ENCODE measurements around the gene FHIT.
A peak's percentile ranks its signal among the peaks of the same experiment; 100 is the strongest.

FHIT gene

DNA sequence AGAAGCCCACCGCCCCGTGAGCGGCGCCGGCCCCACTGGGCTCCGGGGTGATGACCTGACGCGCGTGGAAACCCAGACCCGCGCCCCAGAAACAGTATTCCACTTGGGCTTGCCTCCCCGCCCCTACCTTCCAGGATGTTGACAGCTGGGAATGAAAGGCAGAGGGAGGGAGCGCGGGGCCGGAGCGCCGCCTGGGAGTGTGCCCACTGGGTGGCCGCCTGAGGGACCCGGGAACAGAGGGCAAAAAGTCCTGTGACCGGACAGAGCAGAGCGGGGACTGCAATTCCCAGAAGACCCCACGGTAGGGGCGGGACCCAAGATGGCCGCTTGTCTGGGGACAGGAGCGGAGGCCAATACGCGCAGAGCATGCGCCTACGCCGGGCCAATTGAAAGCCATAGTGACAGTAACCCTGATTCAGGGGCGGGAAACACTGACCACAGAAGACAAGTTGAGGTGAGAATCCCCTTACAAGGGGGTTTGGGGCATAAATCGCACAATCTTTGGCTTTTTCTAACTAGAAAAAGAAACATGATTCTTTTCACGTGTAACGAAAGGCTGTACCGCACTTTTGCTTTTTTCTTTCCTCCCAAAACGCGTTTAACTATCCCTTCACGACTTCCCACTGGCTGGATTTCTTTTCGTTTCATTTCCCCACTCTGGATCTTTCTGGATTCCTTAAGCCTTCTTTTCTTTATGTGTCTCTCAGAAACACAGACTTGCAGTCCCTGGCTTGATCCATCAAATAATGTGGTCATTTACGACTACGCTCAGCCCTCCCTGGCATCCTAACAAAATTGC lies at the start of gene FHIT:
FHIT (minus strand) TSS at position 279 of the 799 bp plus-strand sequence.
- H3K36me3 ChIP-seq = no peaks in the 10 kb centered on the region
- peak within 1 kb of the TSS; percentile 73 to 74 for H3K4me3 ChIP-seq (ENCODE audit: low read depth in 1 of 2, low read length in 1 of 2)

DNA sequence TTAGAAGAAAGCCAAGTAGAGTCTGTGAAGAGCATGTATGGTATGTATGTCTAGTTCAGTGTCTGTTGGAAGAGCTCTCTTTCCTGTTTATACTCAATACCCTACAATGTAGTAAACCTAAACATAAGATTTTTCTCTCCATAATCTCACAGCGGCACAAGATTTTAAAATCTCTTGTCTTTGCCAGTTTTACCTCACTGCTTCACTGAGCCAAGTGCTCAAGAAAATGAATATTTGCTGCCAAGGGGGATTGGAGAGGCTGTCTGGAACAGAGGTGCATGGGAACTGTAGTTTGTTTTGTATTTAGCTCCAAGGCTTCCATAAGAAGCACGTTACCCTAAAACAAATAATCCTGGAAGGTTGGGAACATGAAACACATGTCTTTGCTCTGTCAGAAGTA lies 49.5 kb upstream of the FHIT start:
- Histone ChIP-seq H3K4me1 (ENCODE audit: control insufficient read depth in 1 of 2, insufficient read depth in 1 of 2, low read depth in 1 of 2, low read length in 1 of 2) (no peaks in the 10 kb centered on the region), H3K4me3 (ENCODE audit: low read depth in 1 of 2, low read length in 1 of 2) (no peak overlapping the region), H3K36me3 (no peaks in the 10 kb centered on the region), H3K27me3 (peaks cover 4% of the 10 kb centered on the region), H3K27ac (no peak overlapping the region), H3K9me3 (no peaks in the 10 kb centered on the region)
- TF ChIP-seq, protein P1, sequence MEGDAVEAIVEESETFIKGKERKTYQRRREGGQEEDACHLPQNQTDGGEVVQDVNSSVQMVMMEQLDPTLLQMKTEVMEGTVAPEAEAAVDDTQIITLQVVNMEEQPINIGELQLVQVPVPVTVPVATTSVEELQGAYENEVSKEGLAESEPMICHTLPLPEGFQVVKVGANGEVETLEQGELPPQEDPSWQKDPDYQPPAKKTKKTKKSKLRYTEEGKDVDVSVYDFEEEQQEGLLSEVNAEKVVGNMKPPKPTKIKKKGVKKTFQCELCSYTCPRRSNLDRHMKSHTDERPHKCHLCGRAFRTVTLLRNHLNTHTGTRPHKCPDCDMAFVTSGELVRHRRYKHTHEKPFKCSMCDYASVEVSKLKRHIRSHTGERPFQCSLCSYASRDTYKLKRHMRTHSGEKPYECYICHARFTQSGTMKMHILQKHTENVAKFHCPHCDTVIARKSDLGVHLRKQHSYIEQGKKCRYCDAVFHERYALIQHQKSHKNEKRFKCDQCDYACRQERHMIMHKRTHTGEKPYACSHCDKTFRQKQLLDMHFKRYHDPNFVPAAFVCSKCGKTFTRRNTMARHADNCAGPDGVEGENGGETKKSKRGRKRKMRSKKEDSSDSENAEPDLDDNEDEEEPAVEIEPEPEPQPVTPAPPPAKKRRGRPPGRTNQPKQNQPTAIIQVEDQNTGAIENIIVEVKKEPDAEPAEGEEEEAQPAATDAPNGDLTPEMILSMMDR (IDR thresholded peaks at IDR 0.05) = no peak

More for the DNA sequence above, at the start of gene FHIT:
- H3K27ac ChIP-seq = peak within 1 kb of the TSS; percentile 58
- H3K27me3 ChIP-seq = no peaks in the 10 kb centered on the region
- peaks cover 22 to 23% of the 10 kb centered on the region in 2 experiments for H3K4me1 ChIP-seq (ENCODE audit: control insufficient read depth in 1 of 2, insufficient read depth in 1 of 2, low read depth in 1 of 2, low read length in 1 of 2)
- H3K9me3 ChIP-seq = no peaks in the 10 kb centered on the region
- TF ChIP-seq, protein P1 (IDR thresholded peaks at IDR 0.05) = peak; percentile 23

DNA sequence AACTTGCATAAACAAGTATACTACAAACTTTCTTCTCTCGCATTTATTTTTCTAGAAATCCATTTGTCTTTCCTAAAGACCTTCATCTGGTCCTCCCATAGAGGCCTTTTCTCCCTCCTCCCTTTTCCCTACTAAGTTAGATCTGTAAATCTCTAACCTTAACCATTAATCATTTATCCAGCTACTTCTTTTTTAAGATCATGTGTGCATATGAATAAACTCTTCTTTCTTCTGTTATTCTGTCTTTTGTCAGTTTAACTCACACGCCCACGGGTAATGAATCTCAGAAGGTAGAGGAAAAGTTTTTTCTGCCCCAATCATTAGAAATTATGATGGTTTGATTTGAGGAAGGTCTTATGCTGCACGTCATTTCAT lies 48.7 kb upstream of the FHIT start:
- Histone ChIP-seq H3K27me3 (peaks cover 4% of the 10 kb centered on the region), H3K9me3 (no peaks in the 10 kb centered on the region), H3K36me3 (no peaks in the 10 kb centered on the region), H3K27ac (no peak overlapping the region), H3K4me1 (ENCODE audit: control insufficient read depth in 1 of 2, insufficient read depth in 1 of 2, low read depth in 1 of 2, low read length in 1 of 2) (no peaks in the 10 kb centered on the region), H3K4me3 (ENCODE audit: low read depth in 1 of 2, low read length in 1 of 2) (no peak overlapping the region)
- TF ChIP-seq, protein P1 (IDR thresholded peaks at IDR 0.05) = no peak

DNA sequence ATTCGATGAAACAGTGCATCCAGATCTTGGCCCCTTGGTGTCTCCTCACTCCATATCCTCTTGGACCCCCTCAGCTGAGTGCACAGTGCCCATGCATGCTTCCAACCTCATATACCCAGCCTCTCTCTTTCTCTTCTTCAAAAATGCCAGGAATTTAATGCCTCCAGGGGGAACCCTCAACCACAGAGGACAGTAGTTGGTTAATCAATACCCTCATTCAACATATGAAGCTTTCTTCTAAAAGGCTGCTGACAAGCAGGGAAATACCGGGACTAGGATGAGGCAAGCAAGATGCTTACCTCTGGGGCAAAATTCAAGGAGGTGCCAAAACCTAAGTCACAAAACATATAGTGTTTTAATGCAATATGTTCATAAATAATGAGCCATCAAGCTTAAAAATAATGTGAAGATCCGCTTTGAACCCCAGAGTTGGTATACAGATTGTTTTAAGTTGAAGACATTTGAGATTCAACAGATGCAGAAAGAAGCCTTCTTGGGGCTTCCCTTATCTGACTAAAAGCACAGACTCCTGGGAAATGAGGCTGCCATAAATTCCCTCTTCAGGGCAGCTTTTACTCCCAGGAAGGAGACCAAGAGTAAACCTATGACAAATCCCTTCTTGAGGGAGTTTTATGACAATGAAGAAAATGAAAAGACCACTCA lies 48.2 kb upstream of the FHIT start:
- no peak overlapping the region for H3K4me3 ChIP-seq (ENCODE audit: low read depth in 1 of 2, low read length in 1 of 2)
- H3K27ac ChIP-seq = no peak overlapping the region
- no peaks in the 10 kb centered on the region for H3K9me3 ChIP-seq
- H3K27me3 ChIP-seq = peaks cover 4% of the 10 kb centered on the region
- no peaks in the 10 kb centered on the region for H3K36me3 ChIP-seq
- H3K4me1 ChIP-seq (ENCODE audit: control insufficient read depth in 1 of 2, insufficient read depth in 1 of 2, low read depth in 1 of 2, low read length in 1 of 2) = no peaks in the 10 kb centered on the region
- TF ChIP-seq, protein P1 (IDR thresholded peaks at IDR 0.05) = no peak

DNA sequence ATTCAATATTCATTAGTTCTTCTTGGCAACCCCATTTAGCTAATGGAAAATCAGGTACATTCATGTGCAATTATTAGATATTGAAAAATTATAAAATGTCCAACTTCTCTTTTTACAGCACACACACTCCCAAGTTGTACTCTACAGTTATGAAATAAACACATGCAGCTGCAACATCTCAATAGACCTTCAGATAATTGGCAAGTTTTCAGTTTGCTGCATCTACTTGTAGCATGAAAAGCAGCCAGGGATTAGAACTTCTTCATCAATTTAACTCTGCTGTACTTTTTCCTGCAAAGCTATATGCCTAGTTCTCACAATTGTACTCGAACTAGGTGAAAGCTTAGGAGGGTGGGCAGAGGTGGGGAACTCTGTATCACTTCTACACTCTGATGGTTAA lies 46.6 kb upstream of the FHIT start:
- no peak overlapping the region for H3K27ac ChIP-seq
- H3K9me3 ChIP-seq = no peaks in the 10 kb centered on the region
- TF ChIP-seq, protein P1 (IDR thresholded peaks at IDR 0.05) = no peak
- no peaks in the 10 kb centered on the region for H3K4me1 ChIP-seq (ENCODE audit: control insufficient read depth in 1 of 2, insufficient read depth in 1 of 2, low read depth in 1 of 2, low read length in 1 of 2)
- H3K36me3 ChIP-seq = no peaks in the 10 kb centered on the region
- H3K27me3 ChIP-seq = peaks cover 4% of the 10 kb centered on the region
- H3K4me3 ChIP-seq (ENCODE audit: low read depth in 1 of 2, low read length in 1 of 2) = no peak overlapping the region

Data from neutrophil (primary cell).